Stimulated activated CD8-positive, alpha-beta memory T cell treated with anti-CD3 and anti-CD28 coated beads, Interleukin-4, amount 100 ng/mL, for 24 hours (primary cell): ENCODE measurements around the gene IKZF2.

ENCODE experiments used
- DNase-seq: peaks from one replicate; pipeline ENCODE4 v3.0.0-alpha.2; 2020; ENCODE audit warnings: low read depth

Gene IKZF2

GRCh38 chr2:213152888-213153287 lies 1.5 kb upstream of the IKZF2 start:
- no peak for DNase-seq

- peak; percentile 20 for DNase-seq
These were observed 818 bp upstream of the IKZF2 start for GRCh38 chr2:213152065-213152794.

- no peak for DNase-seq
These were observed 906 bp downstream of the IKZF2 start for GRCh38 chr2:213150315-213151097.

GRCh38 chr2:213149949-213150314 lies 1.5 kb downstream of the IKZF2 start:
- no peak for DNase-seq

GRCh38 chr2:213149294-213149875 lies 2.0 kb downstream of the IKZF2 start:
- DNase-seq = no peak

GRCh38 chr2:213148572-213149261 lies 2.7 kb downstream of the IKZF2 start:
- no peak for DNase-seq

GRCh38 chr2:213147538-213147937 lies 3.9 kb downstream of the IKZF2 start:
- DNase-seq = no peak

GRCh38 chr2:213145715-213146242 lies 5.6 kb downstream of the IKZF2 start:
- DNase-seq = no peak

GRCh38 chr2:213137064-213137463 lies 14.3 kb downstream of the IKZF2 start:
- no peak for DNase-seq

GRCh38 chr2:213129311-213129710 lies 22.1 kb downstream of the IKZF2 start:
- DNase-seq = no peak

GRCh38 chr2:213125646-213126347 lies 25.6 kb downstream of the IKZF2 start:
- DNase-seq = no peak

- no peak for DNase-seq
These were observed 28.7 kb downstream of the IKZF2 start for GRCh38 chr2:213122725-213123124.

GRCh38 chr2:213121690-213122089 lies 29.7 kb downstream of the IKZF2 start:
- DNase-seq = no peak

- no peak for DNase-seq
These were observed 32.2 kb downstream of the IKZF2 start for GRCh38 chr2:213119061-213119809.

- DNase-seq = no peak
These were observed 43.1 kb downstream of the IKZF2 start for GRCh38 chr2:213108308-213108707.

- DNase-seq = no peak
These were observed 43.7 kb downstream of the IKZF2 start for GRCh38 chr2:213107728-213108127.

- DNase-seq = no peak
These were observed 46.2 kb downstream of the IKZF2 start for GRCh38 chr2:213105212-213105611.

GRCh38 chr2:213104903-213105202 lies 46.6 kb downstream of the IKZF2 start:
- no peak for DNase-seq

GRCh38 chr2:213104092-213104902 lies 47.1 kb downstream of the IKZF2 start:
- no peak for DNase-seq
